HG03064 (cell line): ENCODE results near the gene ASIC1.

Source experiments
- ATAC-seq: cut with Tn5 transposase; IDR thresholded peaks from one replicate; pipeline ENCODE4 v1.9.1; 2021; ENCODE audit warnings: low read depth; ENCODE audit not compliant: unreplicated experiment

The ASIC1 gene

DNA sequence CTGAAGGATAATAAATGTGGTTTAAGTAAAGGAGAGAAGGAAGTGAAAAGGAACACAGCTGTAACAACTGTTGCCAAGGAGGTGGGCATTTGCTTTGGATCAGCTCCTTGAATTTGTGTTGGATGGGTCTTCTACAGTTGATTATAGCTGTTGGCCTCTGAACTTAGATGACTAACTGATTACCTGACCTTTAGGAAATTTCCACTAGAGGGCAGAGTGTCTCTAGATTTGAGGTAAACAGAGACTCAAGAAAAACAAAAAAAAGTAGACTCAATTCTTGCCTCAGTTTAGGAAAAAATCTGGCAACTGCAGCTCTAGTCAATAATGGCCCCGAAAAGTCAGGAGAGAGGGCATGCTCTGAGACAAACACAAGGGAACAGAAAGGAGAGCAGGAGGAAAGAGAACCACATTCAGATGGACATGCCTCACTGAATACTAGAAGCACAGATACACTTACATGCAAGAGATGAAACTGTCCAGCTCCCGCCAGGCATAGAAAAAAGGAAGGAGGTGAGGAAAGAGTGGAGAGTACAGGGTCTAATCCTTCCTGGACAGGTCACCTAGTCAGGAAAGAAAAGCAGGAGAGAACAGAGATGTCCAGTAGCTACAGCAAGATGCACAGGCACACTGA, 75.2 kb downstream of the ASIC1 start:
- ATAC-seq, result no peak
